Right lobe of liver (tissue), 6 donors: Measurements from ENCODE around the gene DNASE2B. TPM values are rescaled to one million over a fixed set of nuclear protein-coding genes. Genes with fewer than 3 reads are reported as not detected.
A peak's percentile ranks its signal among the peaks of the same experiment; 100 is the strongest.

Experiments
- ATAC-seq, 4 donors: fragments of 200-7000 bp; cut with Tn5 transposase; one replicate each; pipeline ENCODE4 v1.9.1; 2020; ENCODE audit warnings: mild to moderate bottlenecking in 4 of 4, moderate library complexity in 4 of 4
- DNase-seq, 3 donors: peaks; one replicate each; pipeline ENCODE4 v3.0.0-alpha.2; 2020
- H3K27ac ChIP-seq, 3 donors: fragments of 200-600 bp; one replicate each; pipeline ENCODE4 v1.8.0; 2022
- H3K27me3 ChIP-seq, 2 donors: fragments of 200-600 bp; one replicate each; pipeline ENCODE4 v1.8.0; 2022
- H3K36me3 ChIP-seq, 4 donors: fragments of 200-600 bp; sonication (generic) in 1 of 4; one replicate each; pipeline versions ENCODE4 v1.5.1 to v1.8.0; 2017 to 2022; ENCODE audit warnings: control low read depth in 1 of 4
- H3K4me1 ChIP-seq, 4 donors: fragments of 200-600 bp; sonication (generic) in 1 of 4; one replicate each; pipeline versions ENCODE4 v1.5.1 to v1.8.0; 2017 to 2022; ENCODE audit warnings: control low read depth in 1 of 4
- H3K4me3 ChIP-seq, 3 donors: fragments of 200-600 bp; one replicate each; pipeline ENCODE4 v1.8.0; 2022
- H3K9me3 ChIP-seq, 4 donors: fragments of 200-600 bp; sonication (generic) in 1 of 4; one replicate each; pipeline versions ENCODE4 v1.5.1 to v1.8.0; 2017 to 2022; ENCODE audit warnings: control low read depth in 1 of 4
- CTCF ChIP-seq, 4 donors: fragments of 200-600 bp in 3 of 4; fragments of 450-650 bp in 1 of 4; IDR thresholded peaks; one replicate each; pipeline versions ENCODE4 v1.5.1 to v1.8.0; 2016 to 2022; ENCODE audit warnings: antibody characterized with exemption in 4 of 4, mild to moderate bottlenecking in 2 of 4
- POLR2A ChIP-seq: fragments of 450-650 bp; IDR thresholded peaks from one replicate; pipeline ENCODE4 v1.6.1; 2017; ENCODE audit warnings: antibody characterized with exemption, mild to moderate bottlenecking
- WGBS: methylation state at CpG from one replicate; pipeline ENCODE4 v1.1.6; 2018; ENCODE audit warnings: low coverage, low lambda C conversion rate; ENCODE audit not compliant: insufficient coverage; ENCODE audit errors: missing lambda C conversion rate; 5-methylcytosine and 5-hydroxymethylcytosine counted together
- intact Hi-C, 2 donors: fragments of 100-400 bp; cut with DNase I; formaldehyde crosslinking; loops; one replicate each; pipeline versions ENCODE4 v1.11.2 to v1.14.1; 2022
- total RNA-seq, 6 experiments: library from RNA; depleted of rRNA in 2 of 6; stranded (reverse); fragments of >200 nt in 2 of 6; fragmentation: NEBNext Ultra II Directional in 3 of 6; extraction: Animal tissue kit (Norgen Biotek cat#: 25700) in 3 of 6; gene quantifications; one replicate each; pipeline versions ENCODE4 v1.1.0 to v1.2.4, GENCODE V29; 2016 to 2023
- donor health status: DM: no; HTN: yes; CAD: no.
- donor health status: DM: no; HTN: no; CAD: no.
- donor health status: DM: no; HTN: no; CAD: no.
- donor health status: DM: no; HTN: yes; CAD: no.
- donor health status: DM: no; HTN: yes; CAD: no.

The DNASE2B gene
- total RNA-seq, 6 experiments from 2014 or later = 0.17 to 0.25 (median 0.25) TPM; not detected in 3

GRCh38 chr1:84425150-84425896 is 27.0 kb downstream of the DNASE2B start:
- Histone ChIP-seq H3K27me3 (no peaks in the 10 kb centered on the region), H3K9me3 (no peaks in the 10 kb centered on the region), H3K27ac (no peak overlapping the region), H3K4me1 (no peaks in the 10 kb centered on the region), H3K36me3 (no peaks in the 10 kb centered on the region), H3K4me3 (no peak overlapping the region)
- ATAC-seq = peak in 1 of 4 donors; percentile 12
- TF ChIP-seq POLR2A (no peak), CTCF (IDR thresholded peaks at IDR 0.05) (no peak)
- DNase-seq = no peak
- WGBS = 39% methylated on average over 5 of the region's 5 CpGs
- intact Hi-C loops = no loop called here

GRCh38 chr1:84426376-84426775 is 28.1 kb downstream of the DNASE2B start:
- H3K27ac ChIP-seq = no peak overlapping the region
- no peaks in the 10 kb centered on the region for H3K27me3 ChIP-seq
- ATAC-seq (peak in 2 of 4 donors; percentile 36 to 55), DNase-seq (no peak)
- TF ChIP-seq CTCF (IDR thresholded peaks at IDR 0.05) (no peak), POLR2A (no peak)
- no peaks in the 10 kb centered on the region for H3K9me3 ChIP-seq
- no peak overlapping the region for H3K4me3 ChIP-seq
- no peaks in the 10 kb centered on the region for H3K4me1 ChIP-seq
- intact Hi-C loops = no loop called here
- WGBS = 38% methylated on average over 2 of the region's 2 CpGs
- no peaks in the 10 kb centered on the region for H3K36me3 ChIP-seq

GRCh38 chr1:84427250-84428188 is 29.2 kb downstream of the DNASE2B start:
- ATAC-seq (no peak), DNase-seq (no peak)
- H3K9me3 ChIP-seq = no peaks in the 10 kb centered on the region
- H3K27me3 ChIP-seq = no peaks in the 10 kb centered on the region
- no peak overlapping the region for H3K27ac ChIP-seq
- H3K36me3 ChIP-seq = no peaks in the 10 kb centered on the region
- 92% methylated on average over 2 of the region's 6 CpGs for WGBS
- no peak for TF ChIP-seq POLR2A
- TF ChIP-seq CTCF (IDR thresholded peaks at IDR 0.05) = no peak
- H3K4me1 ChIP-seq = no peaks in the 10 kb centered on the region
- no peak overlapping the region for H3K4me3 ChIP-seq
- intact Hi-C loops = no loop called here

GRCh38 chr1:84428235-84428634 is 30.0 kb downstream of the DNASE2B start:
- Histone ChIP-seq H3K27me3 (no peaks in the 10 kb centered on the region), H3K9me3 (no peaks in the 10 kb centered on the region), H3K4me1 (peaks cover 0 to 3% (median under 1%) of the 10 kb centered on the region in 4 donors), H3K36me3 (no peaks in the 10 kb centered on the region), H3K27ac (no peak overlapping the region), H3K4me3 (no peak overlapping the region)
- intact Hi-C loops = no loop called here
- no peak for ATAC-seq
- WGBS = 78% methylated on average over 4 of the region's 5 CpGs
- TF ChIP-seq POLR2A (no peak), CTCF (IDR thresholded peaks at IDR 0.05) (no peak)
- no peak for DNase-seq
